ENCODE results near the gene LTBP1.
"Not testable (repeated sequence)": the region's sequence is repeated elsewhere in the genome, so short reads cannot be mapped to it uniquely, and the experiment has no call there.

Gene LTBP1

DNA sequence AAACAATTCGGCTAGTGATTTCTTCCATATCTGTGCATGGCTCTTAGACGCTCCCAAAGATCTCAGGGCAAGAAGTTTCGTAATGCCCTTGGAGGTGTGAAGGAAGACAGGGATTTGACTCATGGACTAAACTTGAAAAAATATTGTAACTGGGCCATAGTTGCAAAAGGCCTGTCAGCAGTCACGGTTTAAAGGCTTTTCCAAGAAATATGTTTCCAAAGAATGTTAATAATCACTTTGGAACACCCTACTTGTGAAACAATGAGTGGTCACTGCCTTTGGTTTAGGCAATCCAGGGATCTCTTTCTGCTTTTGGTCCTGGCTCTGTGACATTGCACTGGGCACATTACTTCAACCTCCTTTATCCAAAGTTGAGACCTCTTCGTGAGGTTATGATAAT is 427.2 kb downstream of the LTBP1 start:
- H3K4me1 ChIP-seq (ENCODE audit: insufficient read depth, low read length): no peaks in the 10 kb centered on the region
- H3K36me3 ChIP-seq (ENCODE audit: insufficient read depth, low read length): no peaks in the 10 kb centered on the region
- no peak overlapping the region for H3K9ac ChIP-seq (ENCODE audit: low read length)
- no peaks in the 10 kb centered on the region for H3K9me3 ChIP-seq (ENCODE audit: low read length)
- H3K27ac ChIP-seq (ENCODE audit: low read depth, low read length): no peak overlapping the region
- no peak overlapping the region for H3K4me3 ChIP-seq (ENCODE audit: low read depth in 1 of 2, low read length in 2 of 2)
- no peaks in the 10 kb centered on the region for H3K27me3 ChIP-seq (ENCODE audit: control insufficient read depth in 1 of 2, insufficient read depth in 2 of 2, low read length in 2 of 2)

DNA sequence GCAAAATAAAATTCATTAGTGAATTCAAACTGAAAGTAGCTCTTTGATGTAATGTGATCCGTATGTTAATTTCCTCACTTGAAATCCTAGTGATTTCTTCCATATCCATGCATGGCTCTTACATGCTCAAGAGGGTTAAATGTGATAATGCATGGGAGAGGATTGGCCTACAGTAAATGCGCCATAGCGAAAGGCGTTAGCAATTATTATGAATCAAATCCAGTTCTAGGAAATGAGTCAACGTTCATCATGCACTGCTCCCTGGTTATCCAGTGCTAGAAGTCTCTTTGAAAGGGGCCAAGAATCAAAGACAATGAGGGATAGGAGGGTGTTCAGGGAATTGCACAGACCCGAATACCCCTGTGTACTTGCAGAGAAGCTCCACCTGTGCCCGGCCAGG is 428.3 kb downstream of the LTBP1 start:
- Histone ChIP-seq H3K4me3 (ENCODE audit: low read depth in 1 of 2, low read length in 2 of 2) (no peak overlapping the region), H3K27me3 (ENCODE audit: control insufficient read depth in 1 of 2, insufficient read depth in 2 of 2, low read length in 2 of 2) (no peaks in the 10 kb centered on the region), H3K27ac (ENCODE audit: low read depth, low read length) (no peak overlapping the region), H3K4me1 (ENCODE audit: insufficient read depth, low read length) (no peaks in the 10 kb centered on the region), H3K9me3 (ENCODE audit: low read length) (no peaks in the 10 kb centered on the region), H3K36me3 (ENCODE audit: insufficient read depth, low read length) (no peaks in the 10 kb centered on the region), H3K9ac (ENCODE audit: low read length) (no peak overlapping the region)

DNA sequence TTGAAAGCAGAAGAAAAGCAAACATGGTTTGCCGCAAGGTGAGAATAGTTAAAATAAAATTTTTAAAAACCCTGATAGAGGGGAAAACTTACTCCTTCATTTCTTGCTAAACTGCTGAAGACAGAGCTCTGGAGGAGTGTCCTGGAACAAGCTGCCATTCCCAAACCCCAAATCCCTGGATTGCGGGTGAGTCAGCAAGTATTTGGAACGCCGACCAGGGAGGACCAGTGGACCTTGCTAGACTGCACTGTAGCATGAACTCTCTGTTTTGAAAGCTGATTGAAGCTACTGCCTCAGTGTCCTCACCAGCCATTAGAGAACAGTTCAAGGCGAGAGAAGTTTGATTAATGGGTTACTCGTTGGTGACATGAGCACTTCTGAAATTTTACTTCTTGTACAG is 430.3 kb downstream of the LTBP1 start:
- Histone ChIP-seq H3K9me3 (ENCODE audit: low read length) (no peaks in the 10 kb centered on the region), H3K4me3 (ENCODE audit: low read depth in 1 of 2, low read length in 2 of 2) (no peak overlapping the region), H3K36me3 (ENCODE audit: insufficient read depth, low read length) (no peaks in the 10 kb centered on the region), H3K27ac (ENCODE audit: low read depth, low read length) (no peak overlapping the region), H3K9ac (ENCODE audit: low read length) (no peak overlapping the region), H3K27me3 (ENCODE audit: control insufficient read depth in 1 of 2, insufficient read depth in 2 of 2, low read length in 2 of 2) (no peaks in the 10 kb centered on the region), H3K4me1 (ENCODE audit: insufficient read depth, low read length) (no peaks in the 10 kb centered on the region)

DNA sequence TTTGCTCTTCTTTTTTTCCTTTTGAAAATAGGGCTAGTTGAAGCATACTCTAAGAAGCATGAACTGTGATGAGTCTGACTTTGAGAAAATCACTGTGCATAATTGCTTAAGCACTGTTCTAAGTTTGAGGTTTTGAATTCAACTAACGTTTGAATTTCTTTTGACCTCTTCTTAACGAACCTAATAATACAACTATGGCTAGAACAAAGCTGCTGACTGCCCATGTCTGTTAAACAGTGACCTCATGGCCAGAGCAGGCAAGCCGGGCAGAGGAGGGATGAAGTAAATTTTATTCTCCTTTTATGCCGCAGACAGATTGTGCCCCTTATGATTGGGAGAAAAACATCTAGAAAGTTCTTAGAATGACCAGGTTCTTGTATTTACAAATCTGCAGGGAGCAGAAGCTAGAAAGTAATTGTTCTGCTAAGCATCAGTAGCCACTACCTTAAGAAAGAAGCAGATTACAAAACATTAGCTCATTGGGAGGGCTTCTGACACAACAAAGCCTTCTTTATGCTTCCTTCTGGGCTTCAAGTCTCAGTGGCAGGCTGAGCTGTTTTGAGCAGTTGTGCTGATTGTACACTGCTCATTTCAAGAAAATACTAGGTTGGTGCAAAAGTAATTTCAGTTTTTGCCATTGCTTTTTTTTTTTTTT is 431.9 kb downstream of the LTBP1 start:
- H3K9ac ChIP-seq (ENCODE audit: low read length): no peak overlapping the region
- no peak overlapping the region for H3K4me3 ChIP-seq (ENCODE audit: low read depth in 1 of 2, low read length in 2 of 2)
- no peaks in the 10 kb centered on the region for H3K36me3 ChIP-seq (ENCODE audit: insufficient read depth, low read length)
- no peaks in the 10 kb centered on the region for H3K4me1 ChIP-seq (ENCODE audit: insufficient read depth, low read length)
- H3K9me3 ChIP-seq (ENCODE audit: low read length): no peaks in the 10 kb centered on the region
- H3K27me3 ChIP-seq (ENCODE audit: control insufficient read depth in 1 of 2, insufficient read depth in 2 of 2, low read length in 2 of 2): no peaks in the 10 kb centered on the region
- H3K27ac ChIP-seq (ENCODE audit: low read depth, low read length): no peak overlapping the region

DNA sequence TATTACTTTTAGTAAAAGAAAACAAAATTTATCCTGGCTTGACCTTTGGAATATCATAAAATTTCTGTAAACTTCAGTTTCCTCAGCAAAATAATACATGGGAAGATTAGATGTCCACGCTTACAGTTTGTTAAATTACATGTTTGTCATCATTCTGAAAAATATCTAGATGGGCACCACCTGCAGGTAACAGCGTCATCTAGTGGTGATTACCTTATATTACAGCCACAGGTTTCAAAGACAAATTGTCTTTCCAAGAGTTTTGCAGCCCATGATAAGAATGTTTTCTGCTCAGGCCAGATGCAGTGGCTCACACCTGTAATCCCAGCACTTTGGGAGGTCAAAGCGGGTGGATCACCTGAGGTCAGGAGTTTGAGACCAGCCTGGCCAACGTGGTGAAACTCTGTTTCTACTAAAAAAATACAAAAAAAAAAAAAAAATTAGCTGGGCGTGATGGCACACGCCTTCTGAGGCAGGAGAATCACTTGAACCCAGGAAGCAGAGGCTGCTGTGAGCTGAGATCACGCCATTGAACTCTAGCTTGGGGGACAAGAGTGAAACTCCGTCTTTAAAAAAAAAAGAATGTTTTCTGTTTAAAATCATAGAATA is 433.4 kb downstream of the LTBP1 start:
- H3K27me3 ChIP-seq (ENCODE audit: control insufficient read depth in 1 of 2, insufficient read depth in 2 of 2, low read length in 2 of 2): no peaks in the 10 kb centered on the region
- H3K36me3 ChIP-seq (ENCODE audit: insufficient read depth, low read length): no peaks in the 10 kb centered on the region
- no peak overlapping the region for H3K27ac ChIP-seq (ENCODE audit: low read depth, low read length)
- H3K9me3 ChIP-seq (ENCODE audit: low read length): no peaks in the 10 kb centered on the region
- no peaks in the 10 kb centered on the region for H3K4me1 ChIP-seq (ENCODE audit: insufficient read depth, low read length)
- no peak overlapping the region for H3K4me3 ChIP-seq (ENCODE audit: low read depth in 1 of 2, low read length in 2 of 2)
- no peak overlapping the region for H3K9ac ChIP-seq (ENCODE audit: low read length)

DNA sequence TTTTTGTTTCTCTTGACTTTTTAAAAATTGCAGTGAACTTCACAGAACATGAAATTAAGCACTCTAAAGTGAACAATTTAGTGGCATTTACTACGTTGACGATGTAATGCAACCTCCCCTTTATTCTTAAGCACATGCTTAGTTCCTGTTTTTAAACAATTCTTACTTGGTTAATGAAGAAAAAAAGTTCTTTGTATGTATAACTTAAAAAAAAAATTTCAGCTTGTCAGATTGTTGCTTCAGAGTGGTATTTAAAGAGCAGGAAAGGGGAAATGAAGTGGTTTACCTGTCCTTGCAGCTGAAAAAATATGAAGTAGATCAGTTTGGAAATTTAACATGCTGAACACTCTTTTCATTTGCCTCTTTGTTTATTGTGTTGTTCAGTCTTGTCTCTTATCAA is 434.0 kb downstream of the LTBP1 start:
- Histone ChIP-seq H3K4me1 (ENCODE audit: insufficient read depth, low read length) (no peaks in the 10 kb centered on the region), H3K27me3 (ENCODE audit: control insufficient read depth in 1 of 2, insufficient read depth in 2 of 2, low read length in 2 of 2) (no peaks in the 10 kb centered on the region), H3K27ac (ENCODE audit: low read depth, low read length) (no peak overlapping the region), H3K9me3 (ENCODE audit: low read length) (no peaks in the 10 kb centered on the region), H3K9ac (ENCODE audit: low read length) (no peak overlapping the region), H3K4me3 (ENCODE audit: low read depth in 1 of 2, low read length in 2 of 2) (no peak overlapping the region), H3K36me3 (ENCODE audit: insufficient read depth, low read length) (no peaks in the 10 kb centered on the region)

DNA sequence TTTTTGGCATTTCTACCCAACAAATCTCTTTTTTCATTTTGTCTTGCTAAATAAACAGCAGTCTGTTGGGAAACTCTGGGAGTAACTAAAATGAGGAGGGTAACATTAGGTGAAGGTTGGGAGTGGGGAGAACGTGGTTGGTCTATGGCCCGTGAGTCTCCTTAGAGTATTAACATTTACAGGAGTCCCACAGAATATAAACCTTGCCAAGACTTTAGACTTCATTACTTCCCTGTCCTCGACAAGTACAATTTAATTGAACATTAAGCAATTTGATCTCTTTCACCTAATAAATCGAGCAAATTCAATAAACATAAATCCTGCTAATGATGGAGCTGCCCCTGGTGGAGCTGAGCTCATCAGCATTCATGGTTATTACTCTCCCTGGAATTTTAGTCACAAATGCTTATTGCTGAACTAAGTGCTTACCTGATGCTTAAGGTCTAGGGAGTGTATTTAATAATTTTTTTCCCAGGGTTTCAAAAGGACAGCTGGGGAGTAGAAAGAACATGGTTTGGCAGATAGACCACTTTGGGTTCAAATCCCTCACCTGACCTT is 434.6 kb downstream of the LTBP1 start:
- Histone ChIP-seq H3K4me1 (ENCODE audit: insufficient read depth, low read length) (no peaks in the 10 kb centered on the region), H3K4me3 (ENCODE audit: low read depth in 1 of 2, low read length in 2 of 2) (no peak overlapping the region), H3K9me3 (ENCODE audit: low read length) (no peaks in the 10 kb centered on the region), H3K27ac (ENCODE audit: low read depth, low read length) (no peak overlapping the region), H3K27me3 (ENCODE audit: control insufficient read depth in 1 of 2, insufficient read depth in 2 of 2, low read length in 2 of 2) (no peaks in the 10 kb centered on the region), H3K36me3 (ENCODE audit: insufficient read depth, low read length) (no peaks in the 10 kb centered on the region), H3K9ac (ENCODE audit: low read length) (no peak overlapping the region)

DNA sequence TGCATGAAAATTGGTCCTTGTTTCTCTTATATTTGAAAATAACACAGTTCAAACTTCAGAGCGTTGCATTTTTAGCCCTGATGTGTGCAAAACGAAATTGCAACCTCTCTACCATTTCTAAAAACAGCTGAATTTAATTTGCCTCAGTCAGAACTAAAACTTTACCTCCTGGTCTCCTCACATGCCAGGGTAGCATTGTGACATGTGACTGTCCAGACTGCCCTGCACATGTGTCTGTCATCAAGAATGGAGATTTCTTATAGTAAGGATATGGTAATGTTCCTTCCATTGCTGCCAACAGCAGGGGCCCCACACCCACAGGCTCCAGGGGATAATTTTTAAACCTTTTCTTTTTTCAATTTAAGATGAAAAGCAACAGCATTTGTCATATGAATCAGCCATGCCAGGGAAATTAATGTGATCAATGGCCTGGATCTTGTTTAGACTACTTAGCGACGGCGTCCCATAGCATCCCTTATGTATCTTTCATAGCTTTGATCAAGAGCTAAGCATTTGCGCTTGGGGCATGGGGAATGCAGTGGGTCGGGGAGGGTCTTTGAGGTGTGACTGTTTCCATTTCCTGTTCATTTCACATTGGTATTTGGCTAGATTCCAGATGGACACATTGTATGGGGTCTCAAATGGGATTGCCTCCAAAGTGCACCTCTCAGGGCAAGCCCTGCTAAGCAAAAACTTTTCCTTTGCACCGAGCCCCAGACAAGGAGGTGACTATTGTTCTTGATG is 437.3 kb downstream of the LTBP1 start:
- no peaks in the 10 kb centered on the region for H3K27me3 ChIP-seq (ENCODE audit: control insufficient read depth in 1 of 2, insufficient read depth in 2 of 2, low read length in 2 of 2)
- no peaks in the 10 kb centered on the region for H3K36me3 ChIP-seq (ENCODE audit: insufficient read depth, low read length)
- H3K4me1 ChIP-seq (ENCODE audit: insufficient read depth, low read length): no peaks in the 10 kb centered on the region
- no peak overlapping the region for H3K27ac ChIP-seq (ENCODE audit: low read depth, low read length)
- H3K9me3 ChIP-seq (ENCODE audit: low read length): no peaks in the 10 kb centered on the region
- H3K9ac ChIP-seq (ENCODE audit: low read length): no peak overlapping the region
- H3K4me3 ChIP-seq (ENCODE audit: low read depth in 1 of 2, low read length in 2 of 2): no peak overlapping the region

DNA sequence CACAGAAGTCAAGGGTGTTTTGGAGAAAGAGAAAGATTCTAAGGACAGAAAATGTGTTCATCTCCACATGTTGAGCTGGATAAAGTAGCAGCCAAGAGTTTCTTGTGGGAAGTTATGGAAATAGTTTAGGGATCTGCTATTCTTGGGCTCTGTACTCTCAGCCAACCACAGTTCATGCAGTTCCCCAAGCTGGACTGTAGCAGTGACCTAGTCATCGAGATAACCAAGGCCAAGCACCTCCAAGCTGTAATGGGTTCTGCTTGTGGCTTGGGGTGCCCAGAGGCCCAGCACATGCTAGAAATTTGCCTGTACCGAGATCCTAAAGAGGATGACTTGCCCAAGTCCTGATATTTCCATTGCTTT is 437.8 kb downstream of the LTBP1 start:
- H3K27ac ChIP-seq (ENCODE audit: low read depth, low read length): no peak overlapping the region

DNA sequence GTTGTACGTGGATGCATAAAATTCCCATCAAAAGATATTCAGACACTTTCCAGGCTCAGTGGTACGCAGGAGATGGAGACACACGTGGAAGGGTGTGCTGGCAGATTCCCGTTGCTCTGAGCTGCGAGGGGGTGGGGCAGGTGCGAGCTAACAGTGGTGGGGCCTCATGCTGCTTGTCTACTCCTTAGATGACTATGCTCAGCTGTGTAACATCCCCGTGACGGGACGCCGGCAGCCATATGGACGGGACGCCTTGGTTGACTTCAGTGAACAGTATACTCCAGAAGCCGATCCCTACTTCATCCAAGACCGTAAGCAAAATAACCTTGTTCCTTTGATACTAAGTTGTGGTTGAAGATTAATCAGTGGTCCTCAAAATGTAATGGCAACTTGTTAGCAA is 442.2 kb downstream of the LTBP1 start:
- Histone ChIP-seq H3K36me3 (ENCODE audit: insufficient read depth, low read length) (no peaks in the 10 kb centered on the region), H3K4me3 (ENCODE audit: low read depth in 1 of 2, low read length in 2 of 2) (no peak overlapping the region), H3K4me1 (ENCODE audit: insufficient read depth, low read length) (peaks cover 13% of the 10 kb centered on the region), H3K9ac (ENCODE audit: low read length) (no peak overlapping the region), H3K9me3 (ENCODE audit: low read length) (no peaks in the 10 kb centered on the region), H3K27me3 (ENCODE audit: control insufficient read depth in 1 of 2, insufficient read depth in 2 of 2, low read length in 2 of 2) (no peaks in the 10 kb centered on the region), H3K27ac (ENCODE audit: low read depth, low read length) (no peak overlapping the region)

More for the DNA sequence above, 437.8 kb downstream of the LTBP1 start:
- Histone ChIP-seq H3K4me1 (ENCODE audit: insufficient read depth, low read length) (no peaks in the 10 kb centered on the region), H3K9me3 (ENCODE audit: low read length) (no peaks in the 10 kb centered on the region), H3K9ac (ENCODE audit: low read length) (no peak overlapping the region), H3K4me3 (ENCODE audit: low read depth in 1 of 2, low read length in 2 of 2) (no peak overlapping the region), H3K27me3 (ENCODE audit: control insufficient read depth in 1 of 2, insufficient read depth in 2 of 2, low read length in 2 of 2) (no peaks in the 10 kb centered on the region), H3K36me3 (ENCODE audit: insufficient read depth, low read length) (no peaks in the 10 kb centered on the region)

DNA sequence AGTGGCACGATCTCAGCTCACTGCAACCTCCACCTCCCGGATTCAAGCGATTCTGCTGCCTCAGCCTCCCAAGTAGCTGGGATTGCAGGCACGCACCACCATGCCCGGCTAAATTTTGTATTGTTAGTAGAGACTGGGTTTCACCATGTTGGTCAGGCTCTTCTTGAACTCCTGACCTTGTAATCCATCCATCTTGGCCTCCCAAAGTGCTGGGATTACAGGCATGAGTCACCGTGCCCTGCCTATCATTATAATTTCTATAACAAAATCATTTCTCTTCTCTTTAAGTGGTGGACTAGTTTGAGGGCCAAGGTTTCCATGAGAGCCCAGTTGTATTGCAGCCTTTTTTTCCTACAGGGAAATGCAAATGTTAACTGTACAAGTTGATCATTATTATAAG is 442.9 kb downstream of the LTBP1 start:
- not testable (repeated sequence) for H3K9me3 ChIP-seq (ENCODE audit: low read length); H3K9ac ChIP-seq (ENCODE audit: low read length); H3K36me3 ChIP-seq (ENCODE audit: insufficient read depth, low read length); H3K27ac ChIP-seq (ENCODE audit: low read depth, low read length); H3K4me3 ChIP-seq (ENCODE audit: low read depth in 1 of 2, low read length in 2 of 2); H3K27me3 ChIP-seq (ENCODE audit: control insufficient read depth in 1 of 2, insufficient read depth in 2 of 2, low read length in 2 of 2)
- peaks cover 13% of the 10 kb centered on the region for H3K4me1 ChIP-seq (ENCODE audit: insufficient read depth, low read length)

Measured in muscle layer of colon (tissue), 2 donors.